ENCODE measurements around the gene IL12A. TPM values are rescaled to one million over a fixed set of nuclear protein-coding genes. Genes with fewer than 3 reads are reported as not detected.

Gene IL12A
- total and polyA plus RNA-seq, 10 of the 15 experiments (the other 5 are each of a cell fraction or from before 2014, with no cell fraction given): 0.50 to 10.9 (median 3.5) TPM

GRCh38 chr3:159992589-159992988, 4.0 kb downstream of the IL12A start (continued):
- no peak for TF ChIP-seq CTCF (IDR thresholded peaks at IDR 0.05 in 2 of 3, conservative IDR thresholded peaks at IDR 0.05 in 1 of 3; ENCODE audit: control insufficient read depth in 2 of 3, extremely low read depth in 1 of 3, insufficient read depth in 1 of 3, low read depth in 3 of 3, low read length in 3 of 3)
- TF ChIP-seq SREBF1 (IDR thresholded peaks at IDR 0.05; ENCODE audit: low read length): no peak
- TF ChIP-seq DPF2 (IDR thresholded peaks at IDR 0.05): no peak

- Histone ChIP-seq H3K9me3 (replicated peaks; ENCODE audit: control insufficient read depth, insufficient read depth, low read length) (no peaks in the 10 kb centered on the region; the same call in 2 of the 3 replicates), H3K36me3 (ENCODE audit: control insufficient read depth in 2 of 2, insufficient read depth in 2 of 2, low read length in 1 of 2) (peaks cover 0 to 7% of the 10 kb centered on the region in 2 experiments; a peak in 3 of 4 replicates), H3K4me1 (ENCODE audit: control insufficient read depth, insufficient read depth, low read length) (peaks cover 8% of the 10 kb centered on the region), H2AFZ (ENCODE audit: control insufficient read depth, low read depth, low read length) (no peak overlapping the region), H4K20me1 (ENCODE audit: control insufficient read depth, insufficient read depth) (no peaks in the 10 kb centered on the region), H3K4me2 (ENCODE audit: control insufficient read depth, insufficient read depth) (no peak overlapping the region), H3K4me3 (no peak overlapping the region), H3K27me3 (replicated peaks in 1 of 2; ENCODE audit: control insufficient read depth in 2 of 2, insufficient read depth in 2 of 2, low read length in 1 of 2) (no peaks in the 10 kb centered on the region), H3K27ac (ENCODE audit: control insufficient read depth, insufficient read depth) (no peak overlapping the region), H3K79me2 (ENCODE audit: control insufficient read depth, insufficient read depth, low read length) (peaks cover 14% of the 10 kb centered on the region), H3K9ac (ENCODE audit: control insufficient read depth, insufficient read depth, low read length) (no peak overlapping the region)
- ChIA-PET RAD21 (ENCODE audit: unreplicated experiment) (interaction anchor here (1.0 to 8.4 kb wide), 2 partner anchors 10 to 108 kb away, joined by 3 to 119 read pairs; no protein-coding TSS in a partner anchor), CTCF (interaction anchor here (1.8 to 12.6 kb wide), 4 partner anchors 8 to 109 kb away, joined by 4 to 288 read pairs (median 22); no protein-coding TSS in a partner anchor), SMC1A (ENCODE audit: uncharacterized antibody, unreplicated experiment) (interaction anchor here (1.0 to 12.8 kb wide), 7 partner anchors 7 to 109 kb away, joined by 3 to 197 read pairs (median 5); no protein-coding TSS in a partner anchor), POLR2A (no interaction called here)
- WGBS (ENCODE audit: insufficient coverage, insufficient replicate concordance, low lambda C conversion rate, missing lambda C conversion rate): 70% methylated on average over 4 of the region's 4 CpGs
- FAIRE-seq (no peak), ATAC-seq (no peak), DNase-seq (ENCODE audit: low read depth, low spot score) (no peak)
- intact Hi-C loops (cut with micrococcal nuclease; ENCODE audit: unreplicated experiment) (no loop called here), in situ Hi-C loops (cut with MboI) (no loop called here)
- no TSS peak for BruUV-seq (replicated peaks)
- no peak for TF ChIP-seq NR2F1 (conservative IDR thresholded peaks at IDR 0.05)
- no peak for TF ChIP-seq SREBF2 (IDR thresholded peaks at IDR 0.05; ENCODE audit: low read length)
Observed at GRCh38 chr3:159994182-159994581, 5.5 kb downstream of the IL12A start.
